C4-2B (cell line): ENCODE measurements around the gene TIMM50.

Source experiments
- ZFX ChIP-seq: fragments of 450-650 bp; IDR thresholded peaks from 2 replicates; pipeline ENCODE4 v1.6.1; 2017
- TF ChIP-seq, protein P1 (sequence below): fragments of 450-650 bp; conservative IDR thresholded peaks from 2 replicates; pipeline ENCODE4 v1.5.1; 2017; ENCODE audit warnings: mild to moderate bottlenecking

DNA sequence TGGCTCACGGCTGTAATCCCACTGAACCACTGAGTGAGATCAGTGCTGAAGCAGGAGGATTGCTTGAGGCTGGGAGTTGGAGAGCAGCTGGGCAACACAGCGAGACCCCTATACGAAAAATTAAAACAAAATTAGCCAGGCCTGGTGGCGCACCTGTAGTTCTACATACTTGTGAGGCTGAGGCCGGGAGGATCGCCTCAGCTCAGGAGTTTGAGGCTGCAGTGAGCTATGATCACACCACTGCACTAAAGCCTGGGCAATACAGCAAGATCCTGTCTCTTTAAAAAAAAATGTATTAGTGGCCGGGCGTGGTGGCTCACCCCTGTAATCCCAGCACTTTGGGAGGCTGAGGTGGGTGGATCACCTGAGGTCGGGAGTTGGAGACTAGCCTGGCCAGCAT lies 28.0 kb downstream of the TIMM50 start:
- TF ChIP-seq, protein P1, sequence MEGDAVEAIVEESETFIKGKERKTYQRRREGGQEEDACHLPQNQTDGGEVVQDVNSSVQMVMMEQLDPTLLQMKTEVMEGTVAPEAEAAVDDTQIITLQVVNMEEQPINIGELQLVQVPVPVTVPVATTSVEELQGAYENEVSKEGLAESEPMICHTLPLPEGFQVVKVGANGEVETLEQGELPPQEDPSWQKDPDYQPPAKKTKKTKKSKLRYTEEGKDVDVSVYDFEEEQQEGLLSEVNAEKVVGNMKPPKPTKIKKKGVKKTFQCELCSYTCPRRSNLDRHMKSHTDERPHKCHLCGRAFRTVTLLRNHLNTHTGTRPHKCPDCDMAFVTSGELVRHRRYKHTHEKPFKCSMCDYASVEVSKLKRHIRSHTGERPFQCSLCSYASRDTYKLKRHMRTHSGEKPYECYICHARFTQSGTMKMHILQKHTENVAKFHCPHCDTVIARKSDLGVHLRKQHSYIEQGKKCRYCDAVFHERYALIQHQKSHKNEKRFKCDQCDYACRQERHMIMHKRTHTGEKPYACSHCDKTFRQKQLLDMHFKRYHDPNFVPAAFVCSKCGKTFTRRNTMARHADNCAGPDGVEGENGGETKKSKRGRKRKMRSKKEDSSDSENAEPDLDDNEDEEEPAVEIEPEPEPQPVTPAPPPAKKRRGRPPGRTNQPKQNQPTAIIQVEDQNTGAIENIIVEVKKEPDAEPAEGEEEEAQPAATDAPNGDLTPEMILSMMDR, result no peak
- TF ChIP-seq ZFX, result no peak
